ENCODE results near the gene TIAM1. TPM values are rescaled to one million over a fixed set of nuclear protein-coding genes. Genes with fewer than 3 reads are reported as not detected.

The TIAM1 gene
- total RNA-seq, 4 donors from 2014 or later: 2.6 to 11.0 (median 6.9) TPM

DNA sequence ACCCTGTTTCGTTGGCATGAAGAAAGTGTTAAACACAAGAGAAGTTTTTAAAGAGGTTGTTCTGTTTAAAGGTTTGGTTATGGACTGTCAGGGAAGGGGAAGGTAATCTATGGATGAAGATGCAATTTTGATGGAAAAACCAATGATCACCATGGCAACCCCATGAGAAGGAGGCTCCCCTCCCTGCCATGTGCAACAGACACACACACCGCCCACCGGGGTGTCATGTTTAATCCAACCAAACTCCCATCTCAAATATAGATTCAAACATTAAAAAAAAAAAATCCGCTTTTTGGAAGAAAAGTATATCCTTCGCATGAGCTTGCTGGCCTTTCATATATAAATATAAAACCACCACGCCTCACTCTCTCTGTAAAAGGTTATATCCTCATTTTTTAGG lies 224.9 kb downstream of the TIAM1 start:
- no peaks in the 10 kb centered on the region for H3K4me1 ChIP-seq
- 88 to 89% methylated on average over 6 of the region's 6 CpGs for WGBS, 2 donors (ENCODE audit: low coverage in 1 of 2)
- H3K27ac ChIP-seq: no peak overlapping the region
- peaks cover 0 to 10% of the 10 kb centered on the region in 2 donors for H3K36me3 ChIP-seq
- peaks cover 8% of the 10 kb centered on the region for H3K27me3 ChIP-seq
- no peaks in the 10 kb centered on the region for H3K9me3 ChIP-seq
- TF ChIP-seq, protein P1, sequence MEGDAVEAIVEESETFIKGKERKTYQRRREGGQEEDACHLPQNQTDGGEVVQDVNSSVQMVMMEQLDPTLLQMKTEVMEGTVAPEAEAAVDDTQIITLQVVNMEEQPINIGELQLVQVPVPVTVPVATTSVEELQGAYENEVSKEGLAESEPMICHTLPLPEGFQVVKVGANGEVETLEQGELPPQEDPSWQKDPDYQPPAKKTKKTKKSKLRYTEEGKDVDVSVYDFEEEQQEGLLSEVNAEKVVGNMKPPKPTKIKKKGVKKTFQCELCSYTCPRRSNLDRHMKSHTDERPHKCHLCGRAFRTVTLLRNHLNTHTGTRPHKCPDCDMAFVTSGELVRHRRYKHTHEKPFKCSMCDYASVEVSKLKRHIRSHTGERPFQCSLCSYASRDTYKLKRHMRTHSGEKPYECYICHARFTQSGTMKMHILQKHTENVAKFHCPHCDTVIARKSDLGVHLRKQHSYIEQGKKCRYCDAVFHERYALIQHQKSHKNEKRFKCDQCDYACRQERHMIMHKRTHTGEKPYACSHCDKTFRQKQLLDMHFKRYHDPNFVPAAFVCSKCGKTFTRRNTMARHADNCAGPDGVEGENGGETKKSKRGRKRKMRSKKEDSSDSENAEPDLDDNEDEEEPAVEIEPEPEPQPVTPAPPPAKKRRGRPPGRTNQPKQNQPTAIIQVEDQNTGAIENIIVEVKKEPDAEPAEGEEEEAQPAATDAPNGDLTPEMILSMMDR (IDR thresholded peaks at IDR 0.05): no peak
- TF ChIP-seq POLR2A (IDR thresholded peaks at IDR 0.05): no peak
- TF ChIP-seq EP300 (IDR thresholded peaks at IDR 0.05): no peak
- TF ChIP-seq POLR2AphosphoS5 (IDR thresholded peaks at IDR 0.05): no peak
- no peak for ATAC-seq
- no peak overlapping the region for H3K4me3 ChIP-seq

DNA sequence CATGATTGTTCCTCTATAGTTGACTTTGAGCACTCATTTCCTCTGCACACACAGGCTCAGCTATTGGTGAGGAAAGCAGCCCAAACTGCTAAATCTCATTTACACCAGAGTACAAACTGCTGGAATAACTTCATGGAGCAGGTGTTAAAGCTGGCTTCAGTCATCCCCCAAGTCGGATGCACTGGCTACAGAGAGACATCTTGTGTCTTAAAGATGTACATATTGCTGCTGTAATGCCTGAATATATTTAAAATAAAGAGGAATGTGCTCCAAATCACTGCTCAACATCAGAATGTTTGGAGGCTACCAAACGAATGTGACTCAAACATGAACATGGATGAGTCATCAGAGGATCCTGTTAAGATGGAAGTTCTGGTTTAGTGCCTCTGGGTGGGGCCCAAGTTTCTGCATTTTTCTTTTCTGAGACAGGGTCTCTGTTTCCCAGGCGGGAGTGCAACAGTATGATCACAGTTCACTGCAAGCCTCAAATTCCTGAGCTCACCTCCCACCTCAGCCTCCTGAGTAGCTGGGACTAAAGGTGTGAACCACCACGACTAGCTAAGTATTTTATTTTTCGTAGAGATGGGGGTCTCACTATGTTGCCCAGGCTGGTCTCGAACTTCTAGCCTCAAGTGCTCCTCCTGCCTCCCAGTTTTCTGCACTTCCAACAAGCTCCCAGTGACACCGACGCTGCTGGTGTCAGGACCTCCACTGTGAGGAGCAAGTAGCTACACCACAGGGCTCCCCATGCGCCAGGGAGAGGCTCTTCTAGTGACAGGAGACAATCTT lies 226.7 kb downstream of the TIAM1 start:
- ATAC-seq: no peak
- Histone ChIP-seq H3K36me3 (peaks cover 0 to 7% of the 10 kb centered on the region in 2 donors), H3K4me3 (no peak overlapping the region), H3K27ac (no peak overlapping the region), H3K27me3 (peaks cover 8% of the 10 kb centered on the region), H3K9me3 (no peaks in the 10 kb centered on the region), H3K4me1 (no peaks in the 10 kb centered on the region)
- TF ChIP-seq POLR2AphosphoS5 (IDR thresholded peaks at IDR 0.05) (no peak), EP300 (IDR thresholded peaks at IDR 0.05) (no peak), POLR2A (IDR thresholded peaks at IDR 0.05) (no peak)
- 51 to 59% methylated on average over 5 of the region's 9 CpGs for WGBS, 2 donors (ENCODE audit: low coverage in 1 of 2)

GRCh38 chr21:31115249-31115648 lies 228.8 kb downstream of the TIAM1 start:
- H3K4me1 ChIP-seq: no peaks in the 10 kb centered on the region
- peaks cover 0 to 2% of the 10 kb centered on the region in 2 donors for H3K36me3 ChIP-seq
- ATAC-seq: no peak
- no peak overlapping the region for H3K4me3 ChIP-seq
- peaks cover 8% of the 10 kb centered on the region for H3K27me3 ChIP-seq
- H3K9me3 ChIP-seq: no peaks in the 10 kb centered on the region
- TF ChIP-seq, protein P1 (IDR thresholded peaks at IDR 0.05): no peak
- TF ChIP-seq POLR2A (IDR thresholded peaks at IDR 0.05): no peak
- no peak for TF ChIP-seq EP300 (IDR thresholded peaks at IDR 0.05)
- TF ChIP-seq POLR2AphosphoS5 (IDR thresholded peaks at IDR 0.05): no peak
- WGBS, 2 donors (ENCODE audit: low coverage in 1 of 2): 77 to 78% methylated on average over 6 to 8 of the region's 9 CpGs
- H3K27ac ChIP-seq: no peak overlapping the region

DNA sequence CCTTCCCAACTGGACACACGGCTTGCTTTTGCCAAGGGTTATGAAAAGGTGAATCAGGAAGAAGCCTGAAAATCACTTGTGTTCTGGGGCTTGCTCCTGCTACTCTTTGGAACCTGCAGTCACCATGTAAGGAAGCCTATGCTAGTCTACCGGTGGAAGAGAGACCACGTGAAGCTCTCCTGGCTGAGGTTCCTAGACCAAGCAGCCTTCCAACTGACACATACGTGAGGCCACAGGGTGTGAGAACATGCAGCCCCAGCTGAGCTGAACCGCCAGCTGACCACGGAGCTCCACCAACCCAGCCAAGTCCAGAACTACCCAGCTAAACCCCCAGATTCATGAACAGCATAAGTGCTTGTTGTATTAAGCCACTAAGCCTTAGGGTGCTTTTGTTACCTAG lies 233.0 kb downstream of the TIAM1 start:
- Histone ChIP-seq H3K36me3 (no peaks in the 10 kb centered on the region), H3K27me3 (peaks cover 8% of the 10 kb centered on the region), H3K4me1 (no peaks in the 10 kb centered on the region), H3K27ac (no peak overlapping the region), H3K9me3 (no peaks in the 10 kb centered on the region), H3K4me3 (no peak overlapping the region)
- no peak for TF ChIP-seq POLR2A (IDR thresholded peaks at IDR 0.05)
- no peak for TF ChIP-seq EP300 (IDR thresholded peaks at IDR 0.05)
- TF ChIP-seq, protein P1 (IDR thresholded peaks at IDR 0.05): no peak
- TF ChIP-seq POLR2AphosphoS5 (IDR thresholded peaks at IDR 0.05): no peak
- WGBS, 2 donors (ENCODE audit: low coverage in 1 of 2): 63% methylated on average over 4 to 5 of the region's 6 CpGs
- ATAC-seq: no peak

DNA sequence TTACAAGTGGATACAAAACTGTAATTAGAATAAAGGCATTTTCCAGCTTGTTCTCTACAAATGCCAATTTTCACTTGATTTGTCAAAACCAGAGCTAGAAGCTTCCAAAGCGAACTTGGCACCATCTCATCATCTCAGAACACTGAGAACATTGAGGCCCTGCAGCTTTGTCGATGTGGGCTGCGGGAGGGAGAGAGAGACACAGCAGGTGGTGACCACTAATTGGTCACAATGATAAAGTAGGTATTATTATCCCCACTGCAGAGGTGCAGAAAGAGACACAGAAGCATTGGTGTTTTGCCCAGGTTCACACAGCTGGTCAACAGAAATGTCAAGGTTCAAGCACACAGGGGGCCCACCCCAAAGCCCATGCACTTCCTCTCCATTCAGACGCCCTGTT lies 233.6 kb downstream of the TIAM1 start:
- Histone ChIP-seq H3K36me3 (no peaks in the 10 kb centered on the region), H3K27me3 (peaks cover 2% of the 10 kb centered on the region), H3K9me3 (no peaks in the 10 kb centered on the region), H3K4me3 (no peak overlapping the region), H3K4me1 (no peaks in the 10 kb centered on the region), H3K27ac (no peak overlapping the region)
- ATAC-seq: no peak
- no peak for TF ChIP-seq EP300 (IDR thresholded peaks at IDR 0.05)
- no peak for TF ChIP-seq POLR2AphosphoS5 (IDR thresholded peaks at IDR 0.05)
- TF ChIP-seq POLR2A (IDR thresholded peaks at IDR 0.05): no peak
- TF ChIP-seq, protein P1 (IDR thresholded peaks at IDR 0.05): no peak
- 47 to 51% methylated on average over 3 to 4 of the region's 4 CpGs for WGBS, 2 donors (ENCODE audit: low coverage in 1 of 2)

Data from gastroesophageal sphincter (tissue), 4 donors.